T-cell (primary cell): ENCODE measurements around the gene INPP5A. TPM values are rescaled to one million over a fixed set of nuclear protein-coding genes. Genes with fewer than 3 reads are reported as not detected.
"Not testable (repeated sequence)": the region's sequence is repeated elsewhere in the genome, so short reads cannot be mapped to it uniquely, and the experiment has no call there.

ENCODE experiments used
- ATAC-seq, 4 experiments: fragments of 200-7000 bp in 3 of 4; fragments of 150-1000 bp in 1 of 4; cut with Tn5 transposase; replicated peaks in 1 of 4; 1 replicate in 3 of 4; 2 replicates in 1 of 4; pipeline ENCODE4 v1.10.0; 2021; ENCODE audit warnings: moderate library complexity in 3 of 4, mild to moderate bottlenecking in 2 of 4, moderate number of reproducible peaks in 1 of 4
- CTCF ChIA-PET, 2 donors: fragments of 300-600 bp; sonication (Branson Sonifier 250); formaldehyde crosslinking; loops; one replicate each; lab custom pipeline; 2022; ENCODE audit warnings: antibody characterized with exemption in 2 of 2; lab: Charles Lee
- POLR2A ChIA-PET, 2 donors: fragments of 300-600 bp; sonication (Branson Sonifier 250); formaldehyde crosslinking; loops; one replicate each; lab custom pipeline; 2022; ENCODE audit warnings: antibody characterized with exemption in 2 of 2; lab: Charles Lee
- DNase-seq, 35 experiments: peaks; one replicate each; pipeline versions ENCODE4 v3.0.0 to v3.0.0-alpha.2; 2013 to 2023
- H3K27ac ChIP-seq: one replicate; pipeline ENCODE4 v1.5.1; 2013; ENCODE audit warnings: low read length
- H3K27me3 ChIP-seq, 2 experiments: replicated peaks in 1 of 2; 1 replicate in 1 of 2; 2 replicates in 1 of 2; pipeline versions ENCODE4 v1.6.1 to v1.7.0; 2013; ENCODE audit warnings: low read length in 1 of 2, mixed read lengths in 1 of 2; ENCODE audit not compliant: control insufficient read depth in 2 of 2, insufficient read depth in 2 of 2; ENCODE audit errors: extremely low read depth in 1 of 2
- H3K36me3 ChIP-seq, 2 donors: 1 replicate in 1 of 2; 2 replicates in 1 of 2; pipeline versions ENCODE4 v1.6.1 to v1.7.0; 2013; ENCODE audit warnings: low read length in 1 of 2; ENCODE audit not compliant: control insufficient read depth in 2 of 2, insufficient read depth in 1 of 2; ENCODE audit errors: extremely low read depth in 1 of 2
- H3K4me1 ChIP-seq, 2 experiments: 1 replicate in 1 of 2; 2 replicates in 1 of 2; pipeline versions ENCODE4 v1.6.1 to v1.7.0; 2013; ENCODE audit warnings: low read length in 2 of 2, mixed read lengths in 1 of 2; ENCODE audit not compliant: insufficient read depth in 2 of 2, control insufficient read depth in 1 of 2; ENCODE audit errors: extremely low read depth in 1 of 2
- H3K4me3 ChIP-seq, 2 donors: 1 replicate in 1 of 2; 2 replicates in 1 of 2; pipeline versions ENCODE4 v1.5.1 to v1.7.0; 2013; ENCODE audit warnings: mild to moderate bottlenecking in 2 of 2, low read length in 1 of 2, moderate library complexity in 1 of 2; ENCODE audit not compliant: control insufficient read depth in 1 of 2; ENCODE audit errors: extremely low read depth in 1 of 2
- H3K9me3 ChIP-seq: 2 replicates; pipeline ENCODE4 v1.7.0; 2013
- H3K27ac Mint-ChIP-seq, 2 donors: one replicate each; pipeline ENCODE4 v1.8.0; 2020 to 2021; ENCODE audit warnings: mild to moderate bottlenecking in 2 of 2, mixed read lengths in 2 of 2
- H3K27me3 Mint-ChIP-seq, 2 donors: one replicate each; pipeline ENCODE4 v1.8.0; 2021 to 2022; ENCODE audit warnings: mixed read lengths in 2 of 2
- H3K36me3 Mint-ChIP-seq: one replicate; pipeline ENCODE4 v1.8.0; 2021; ENCODE audit warnings: mixed read lengths
- H3K4me1 Mint-ChIP-seq, 3 donors: one replicate each; pipeline ENCODE4 v1.8.0; 2020 to 2022; ENCODE audit warnings: mixed read lengths in 3 of 3, mild to moderate bottlenecking in 1 of 3
- H3K4me3 Mint-ChIP-seq, 3 donors: one replicate each; pipeline ENCODE4 v1.8.0; 2020 to 2022; ENCODE audit warnings: mild to moderate bottlenecking in 3 of 3, mixed read lengths in 3 of 3, moderate library complexity in 3 of 3
- H3K9me3 Mint-ChIP-seq, 3 donors: one replicate each; pipeline ENCODE4 v1.8.0; 2020 to 2022; ENCODE audit warnings: mixed read lengths in 3 of 3
- WGBS: methylation state at CpG from one replicate; pipeline ENCODE4 v1.1.5; 2013; ENCODE audit warnings: missing lambda C conversion rate; ENCODE audit not compliant: insufficient coverage; 5-methylcytosine and 5-hydroxymethylcytosine counted together
- total RNA-seq, 35 experiments: library from RNA in 6 of 35; stranded (reverse) in 6 of 35; fragments of 120-200 nt in 1 of 35; gene quantifications; one replicate each; pipeline versions ENCODE4 v1.2.1 to v1.2.4 and lab custom pipeline; 2013 to 2026

Gene INPP5A
- total RNA-seq, 5 donors from 2014 or later (not counting 1 experiment from before 2014, with no cell fraction given): 20.9 to 23.1 (median 22.9) TPM

DNA sequence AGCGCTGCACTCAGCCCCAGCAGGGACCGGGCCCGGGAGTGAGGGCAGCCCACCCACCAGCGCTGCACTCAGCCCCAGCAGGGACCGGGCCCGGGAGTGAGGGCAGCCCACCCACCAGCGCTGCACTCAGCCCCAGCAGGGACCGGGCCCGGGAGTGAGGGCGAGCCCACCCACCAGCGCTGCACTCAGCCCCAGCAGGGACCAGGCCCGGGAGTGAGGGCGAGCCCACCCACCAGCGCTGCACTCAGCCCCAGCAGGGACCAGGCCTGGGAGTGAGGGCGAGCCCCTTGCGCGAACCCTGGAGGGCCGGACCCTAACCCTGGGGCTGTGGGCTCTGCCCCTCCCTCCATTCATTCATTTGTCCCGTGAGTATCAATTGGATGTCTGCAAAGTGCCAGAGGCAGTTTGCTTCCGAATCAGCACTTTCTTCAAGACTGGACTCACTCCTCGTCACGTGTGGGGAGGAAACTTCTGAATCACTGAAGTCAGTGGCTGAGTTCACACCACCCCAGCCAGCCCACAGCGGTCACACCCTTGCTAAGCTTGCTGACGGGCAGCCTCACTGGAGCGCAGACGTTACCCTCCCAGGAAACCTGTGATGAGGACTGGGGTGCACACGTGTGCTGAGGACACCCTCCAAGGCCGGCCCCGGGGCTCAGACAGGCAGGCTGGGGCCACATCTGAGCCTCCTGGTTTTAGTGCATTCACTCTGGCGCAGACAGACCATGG is 205.8 kb downstream of the INPP5A start:
- DNase-seq, H3K27ac ChIP-seq, H3K4me1 ChIP-seq, CTCF ChIA-PET, POLR2A ChIA-PET, H3K27me3 Mint-ChIP-seq, H3K36me3 Mint-ChIP-seq, ATAC-seq, H3K27me3 ChIP-seq, H3K4me1 Mint-ChIP-seq, H3K9me3 ChIP-seq, H3K36me3 ChIP-seq, H3K4me3 ChIP-seq, H3K27ac Mint-ChIP-seq, H3K9me3 Mint-ChIP-seq, H3K4me3 Mint-ChIP-seq: not testable (repeated sequence)
- 94% methylated on average over 24 of the region's 30 CpGs for WGBS

- POLR2A ChIA-PET: no interaction called here
- no peak for ATAC-seq
- CTCF ChIA-PET: no interaction called here
Measured at GRCh38 chr10:132743925-132744490, 206.4 kb downstream of the INPP5A start.

GRCh38 chr10:132744839-132745238 is 207.3 kb downstream of the INPP5A start:
- no peak overlapping the region for H3K27ac Mint-ChIP-seq
- CTCF ChIA-PET: no interaction called here
- POLR2A ChIA-PET: no interaction called here

More at GRCh38 chr10:132743925-132744490, 206.4 kb downstream of the INPP5A start:
- Histone ChIP-seq H3K9me3 (no peaks in the 10 kb centered on the region), H3K27ac (no peak overlapping the region), H3K27me3 (no peaks in the 10 kb centered on the region), H3K4me1 (no peaks in the 10 kb centered on the region), H3K36me3 (peaks cover 3 to 4% of the 10 kb centered on the region in 2 donors), H3K4me3 (no peak overlapping the region)
- 91% methylated on average over 13 of the region's 18 CpGs for WGBS
- no peaks in the 10 kb centered on the region for H3K9me3 Mint-ChIP-seq
- no peaks in the 10 kb centered on the region for H3K4me1 Mint-ChIP-seq
- peaks cover 5% of the 10 kb centered on the region for H3K36me3 Mint-ChIP-seq
- DNase-seq: no peak
- H3K27me3 Mint-ChIP-seq: no peaks in the 10 kb centered on the region
- no peak overlapping the region for H3K27ac Mint-ChIP-seq
- H3K4me3 Mint-ChIP-seq: no peak overlapping the region

GRCh38 chr10:132745511-132745910 is 207.9 kb downstream of the INPP5A start:
- ChIA-PET CTCF (no interaction called here), POLR2A (no interaction called here)
- Histone ChIP-seq H3K27me3 (no peaks in the 10 kb centered on the region), H3K4me1 (no peaks in the 10 kb centered on the region), H3K36me3 (peaks cover 4 to 15% of the 10 kb centered on the region in 2 donors), H3K9me3 (no peaks in the 10 kb centered on the region), H3K4me3 (no peak overlapping the region), H3K27ac (no peak overlapping the region)
- no peak for DNase-seq
- WGBS: 92% methylated on average over 17 of the region's 17 CpGs
- no peak for ATAC-seq
- Mint-ChIP-seq H3K4me3 (no peak overlapping the region), H3K9me3 (no peaks in the 10 kb centered on the region), H3K27me3 (no peaks in the 10 kb centered on the region), H3K27ac (no peak overlapping the region), H3K4me1 (no peaks in the 10 kb centered on the region), H3K36me3 (peaks cover 11% of the 10 kb centered on the region)

More at GRCh38 chr10:132744839-132745238, 207.3 kb downstream of the INPP5A start:
- no peaks in the 10 kb centered on the region for H3K9me3 Mint-ChIP-seq
- Histone ChIP-seq H3K27me3 (no peaks in the 10 kb centered on the region), H3K9me3 (no peaks in the 10 kb centered on the region), H3K36me3 (peaks cover 4 to 8% of the 10 kb centered on the region in 2 donors), H3K4me3 (no peak overlapping the region), H3K27ac (no peak overlapping the region), H3K4me1 (no peaks in the 10 kb centered on the region)
- peaks cover 5% of the 10 kb centered on the region for H3K36me3 Mint-ChIP-seq
- no peak overlapping the region for H3K4me3 Mint-ChIP-seq
- no peak for ATAC-seq
- 91% methylated on average over 16 of the region's 19 CpGs for WGBS
- H3K4me1 Mint-ChIP-seq: no peaks in the 10 kb centered on the region
- H3K27me3 Mint-ChIP-seq: no peaks in the 10 kb centered on the region
- no peak for DNase-seq

DNA sequence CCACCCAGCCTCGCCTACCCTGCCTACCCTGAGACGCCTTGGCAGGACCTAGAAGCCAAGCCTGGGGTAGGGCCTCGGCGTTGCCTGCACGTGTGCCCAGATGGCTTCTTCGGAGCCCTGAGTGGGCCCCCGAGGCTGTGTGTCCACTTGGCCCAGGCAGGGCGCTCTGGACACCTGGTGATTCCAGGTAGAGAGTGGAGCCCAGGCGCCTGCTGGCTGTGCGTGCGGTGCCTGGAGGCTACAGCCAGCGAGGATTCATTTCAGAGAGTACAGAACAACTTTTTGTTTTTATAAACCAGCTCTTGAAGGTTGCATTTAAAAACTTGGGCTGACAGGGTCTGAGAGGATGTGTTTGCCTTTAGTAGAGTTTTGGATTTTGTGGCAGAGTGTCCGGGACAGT is 208.4 kb downstream of the INPP5A start:
- H3K9me3 Mint-ChIP-seq: no peaks in the 10 kb centered on the region
- Histone ChIP-seq H3K27me3 (no peaks in the 10 kb centered on the region), H3K4me1 (no peaks in the 10 kb centered on the region), H3K4me3 (no peak overlapping the region), H3K27ac (no peak overlapping the region), H3K36me3 (peaks cover 4 to 15% of the 10 kb centered on the region in 2 donors), H3K9me3 (no peaks in the 10 kb centered on the region)
- no peak overlapping the region for H3K27ac Mint-ChIP-seq
- CTCF ChIA-PET: no interaction called here
- H3K27me3 Mint-ChIP-seq: no peaks in the 10 kb centered on the region
- DNase-seq: no peak
- no peak overlapping the region for H3K4me3 Mint-ChIP-seq
- peaks cover 12% of the 10 kb centered on the region for H3K36me3 Mint-ChIP-seq
- WGBS: 95% methylated on average over 11 of the region's 13 CpGs
- ATAC-seq: no peak
- POLR2A ChIA-PET: no interaction called here
- H3K4me1 Mint-ChIP-seq: no peaks in the 10 kb centered on the region

GRCh38 chr10:132746386-132746785 is 208.8 kb downstream of the INPP5A start:
- Histone ChIP-seq H3K4me1 (no peaks in the 10 kb centered on the region), H3K4me3 (no peak overlapping the region), H3K27ac (no peak overlapping the region), H3K27me3 (no peaks in the 10 kb centered on the region), H3K9me3 (no peaks in the 10 kb centered on the region), H3K36me3 (peaks cover 1 to 12% of the 10 kb centered on the region in 2 donors)
- Mint-ChIP-seq H3K36me3 (peaks cover 12% of the 10 kb centered on the region), H3K27me3 (no peaks in the 10 kb centered on the region), H3K27ac (no peak overlapping the region), H3K9me3 (no peaks in the 10 kb centered on the region), H3K4me3 (no peak overlapping the region), H3K4me1 (no peaks in the 10 kb centered on the region)
- no peak for DNase-seq
- 93% methylated on average over 7 of the region's 14 CpGs for WGBS
- no peak for ATAC-seq
- ChIA-PET POLR2A (no interaction called here), CTCF (no interaction called here)
